Measurements from ENCODE around the gene TIMP2.
"Not testable (repeated sequence)": the region's sequence is repeated elsewhere in the genome, so short reads cannot be mapped to it uniquely, and the experiment has no call there.

The TIMP2 gene

GRCh38 chr17:78903101-78903779, 21.9 kb downstream of the TIMP2 start, which contains the start of gene CEP295NL:
Gene CEP295NL (minus strand): TSS chr17:78903201. CDS start chr17:78901828, 1,373 bp downstream.
- Histone ChIP-seq H3K36me3 (ENCODE audit: insufficient read depth, low read length) (peaks cover 3% of the 10 kb centered on the region; the same call in 1 of the 2 replicates), H2AFZ (ENCODE audit: low read length, unreplicated experiment) (no peak within 1 kb of the TSS), H3K4me1 (ENCODE audit: control insufficient read depth, insufficient read depth, low read length, unreplicated experiment) (peaks cover 4% of the 10 kb centered on the region), H3K79me2 (ENCODE audit: control insufficient read depth, insufficient read depth, low read length, unreplicated experiment) (peaks cover 71% of the 10 kb centered on the region), H3K4me3 (ENCODE audit: low read depth, low read length) (no peak within 1 kb of the TSS), H3K27ac (ENCODE audit: low read depth, low read length) (peak within 1 kb of the TSS; percentile 39; the same call in 1 of the 2 replicates), H3K27me3 (ENCODE audit: insufficient read depth, low read length) (no peaks in the 10 kb centered on the region)

DNA sequence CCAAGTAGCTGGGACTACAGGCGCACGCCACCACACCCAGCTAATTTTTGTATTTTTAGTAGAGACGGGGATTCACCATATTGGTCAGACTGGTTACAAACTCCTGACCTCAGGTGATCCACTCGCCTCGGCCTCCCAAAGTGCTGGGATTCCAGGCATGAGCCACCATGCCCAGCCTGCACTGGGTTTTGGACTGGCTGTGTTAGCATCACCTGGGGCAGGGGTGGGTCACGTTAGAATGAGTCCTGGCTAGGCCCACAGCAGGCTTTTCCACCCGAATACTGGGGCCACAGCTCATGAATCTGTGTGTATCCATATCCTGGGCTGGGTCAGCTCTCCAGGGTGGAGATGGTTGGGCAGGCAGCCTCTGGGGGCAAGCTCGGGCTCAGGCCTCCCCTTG, 23.0 kb downstream of the TIMP2 start:
- H3K27me3 ChIP-seq (ENCODE audit: insufficient read depth, low read length); H3K4me3 ChIP-seq (ENCODE audit: low read depth, low read length); H3K36me3 ChIP-seq (ENCODE audit: insufficient read depth, low read length); H2AFZ ChIP-seq (ENCODE audit: low read length, unreplicated experiment); H3K27ac ChIP-seq (ENCODE audit: low read depth, low read length); H3K4me1 ChIP-seq (ENCODE audit: control insufficient read depth, insufficient read depth, low read length, unreplicated experiment): not testable (repeated sequence)
- H3K79me2 ChIP-seq (ENCODE audit: control insufficient read depth, insufficient read depth, low read length, unreplicated experiment), result peaks cover 71% of the 10 kb centered on the region

DNA sequence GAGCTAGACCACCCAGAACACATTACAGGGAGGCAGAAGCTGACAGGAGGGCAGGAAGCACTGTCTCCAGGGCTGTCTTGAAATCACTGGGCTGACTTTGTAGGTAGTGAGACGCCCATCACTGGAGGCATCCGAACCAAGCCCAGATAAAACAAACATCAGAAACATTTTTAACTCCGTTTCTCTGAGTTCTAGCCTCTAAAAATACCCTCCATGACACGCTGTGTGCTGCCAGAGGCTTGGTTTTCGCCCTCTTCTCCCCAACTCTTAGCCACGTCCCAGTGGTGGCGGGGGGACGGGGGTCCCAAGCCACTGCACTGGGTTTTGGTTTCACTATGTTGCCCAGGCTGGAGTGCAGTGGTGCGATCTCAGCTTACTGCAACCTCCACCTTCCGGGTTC, 23.4 kb downstream of the TIMP2 start:
- Histone ChIP-seq H3K27me3 (ENCODE audit: insufficient read depth, low read length) (no peaks in the 10 kb centered on the region), H2AFZ (ENCODE audit: low read length, unreplicated experiment) (no peak overlapping the region), H3K79me2 (ENCODE audit: control insufficient read depth, insufficient read depth, low read length, unreplicated experiment) (peaks cover 71% of the 10 kb centered on the region), H3K27ac (ENCODE audit: low read depth, low read length) (no peak overlapping the region), H3K36me3 (ENCODE audit: insufficient read depth, low read length) (peaks cover 3% of the 10 kb centered on the region; the same call in 1 of the 2 replicates), H3K4me1 (ENCODE audit: control insufficient read depth, insufficient read depth, low read length, unreplicated experiment) (peaks cover 4% of the 10 kb centered on the region), H3K4me3 (ENCODE audit: low read depth, low read length) (no peak overlapping the region)

GRCh38 chr17:78900816-78901215, 24.4 kb downstream of the TIMP2 start:
- Histone ChIP-seq H3K79me2 (ENCODE audit: control insufficient read depth, insufficient read depth, low read length, unreplicated experiment) (peaks cover 74% of the 10 kb centered on the region), H3K4me1 (ENCODE audit: control insufficient read depth, insufficient read depth, low read length, unreplicated experiment) (peaks cover 4% of the 10 kb centered on the region), H3K27me3 (ENCODE audit: insufficient read depth, low read length) (no peaks in the 10 kb centered on the region), H3K4me3 (ENCODE audit: low read depth, low read length) (no peak overlapping the region), H2AFZ (ENCODE audit: low read length, unreplicated experiment) (no peak overlapping the region), H3K36me3 (ENCODE audit: insufficient read depth, low read length) (peaks cover 3% of the 10 kb centered on the region; the same call in 1 of the 2 replicates), H3K27ac (ENCODE audit: low read depth, low read length) (no peak overlapping the region)

DNA sequence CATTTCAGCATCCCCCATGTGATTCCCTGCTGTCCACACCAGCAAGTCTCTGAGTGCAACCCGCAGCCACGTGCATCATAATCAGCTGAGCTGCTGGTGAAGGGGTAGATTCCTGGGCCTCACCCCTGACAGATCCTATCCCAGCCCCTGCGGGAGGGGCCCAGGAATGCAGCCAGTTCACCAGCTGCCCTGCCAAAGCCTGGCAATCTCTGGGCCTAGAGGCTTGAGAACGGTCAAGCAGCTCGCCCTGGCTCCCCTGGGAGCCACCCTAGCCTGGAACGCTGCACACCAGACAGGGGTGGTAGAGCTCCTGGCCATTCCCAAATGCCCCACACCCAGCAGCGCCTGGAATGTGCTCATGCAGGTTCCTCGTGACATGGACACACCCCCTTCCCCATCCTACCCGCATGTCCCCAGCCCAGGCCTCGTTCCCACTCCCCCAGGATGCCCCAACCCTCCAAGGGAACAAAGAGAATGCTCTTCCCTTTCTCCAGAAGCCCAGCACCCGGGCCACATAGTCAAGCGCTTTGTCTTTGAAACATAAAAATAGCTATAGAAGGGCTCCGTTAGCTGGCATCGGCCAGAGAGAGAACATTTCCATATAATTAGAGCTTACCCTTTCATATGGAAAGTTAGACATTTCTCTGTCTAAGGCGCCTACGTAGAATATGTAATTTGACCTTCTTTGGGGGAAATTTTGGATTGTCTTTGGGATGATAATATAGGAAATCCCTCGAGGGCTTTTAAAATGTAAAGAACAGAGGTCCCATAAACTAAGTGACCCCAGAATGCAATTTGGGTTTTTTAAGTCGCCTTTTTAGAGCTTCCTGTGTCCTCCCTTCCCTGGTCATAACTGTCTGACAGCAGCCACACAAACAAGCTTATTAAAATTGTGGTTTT, 25.6 kb downstream of the TIMP2 start:
- H3K79me2 ChIP-seq (ENCODE audit: control insufficient read depth, insufficient read depth, low read length, unreplicated experiment), result peaks cover 73% of the 10 kb centered on the region
- H3K27ac ChIP-seq (ENCODE audit: low read depth, low read length), result no peak overlapping the region
- H3K4me3 ChIP-seq (ENCODE audit: low read depth, low read length), result no peak overlapping the region
- H3K27me3 ChIP-seq (ENCODE audit: insufficient read depth, low read length), result no peaks in the 10 kb centered on the region
- no peak overlapping the region for H2AFZ ChIP-seq (ENCODE audit: low read length, unreplicated experiment)
- H3K36me3 ChIP-seq (ENCODE audit: insufficient read depth, low read length), result peaks cover 3% of the 10 kb centered on the region; the same call in 1 of the 2 replicates
- H3K4me1 ChIP-seq (ENCODE audit: control insufficient read depth, insufficient read depth, low read length, unreplicated experiment), result peaks cover 4% of the 10 kb centered on the region

- H3K4me3 ChIP-seq (ENCODE audit: low read depth, low read length), result no peak overlapping the region
- H3K36me3 ChIP-seq (ENCODE audit: insufficient read depth, low read length), result peaks cover 3% of the 10 kb centered on the region; the same call in 1 of the 2 replicates
- H3K27ac ChIP-seq (ENCODE audit: low read depth, low read length), result no peak overlapping the region
- peaks cover 4% of the 10 kb centered on the region for H3K4me1 ChIP-seq (ENCODE audit: control insufficient read depth, insufficient read depth, low read length, unreplicated experiment)
- no peaks in the 10 kb centered on the region for H3K27me3 ChIP-seq (ENCODE audit: insufficient read depth, low read length)
- no peak overlapping the region for H2AFZ ChIP-seq (ENCODE audit: low read length, unreplicated experiment)
- H3K79me2 ChIP-seq (ENCODE audit: control insufficient read depth, insufficient read depth, low read length, unreplicated experiment), result peaks cover 73% of the 10 kb centered on the region
These were observed 26.2 kb downstream of the TIMP2 start for GRCh38 chr17:78898947-78899346.

DNA sequence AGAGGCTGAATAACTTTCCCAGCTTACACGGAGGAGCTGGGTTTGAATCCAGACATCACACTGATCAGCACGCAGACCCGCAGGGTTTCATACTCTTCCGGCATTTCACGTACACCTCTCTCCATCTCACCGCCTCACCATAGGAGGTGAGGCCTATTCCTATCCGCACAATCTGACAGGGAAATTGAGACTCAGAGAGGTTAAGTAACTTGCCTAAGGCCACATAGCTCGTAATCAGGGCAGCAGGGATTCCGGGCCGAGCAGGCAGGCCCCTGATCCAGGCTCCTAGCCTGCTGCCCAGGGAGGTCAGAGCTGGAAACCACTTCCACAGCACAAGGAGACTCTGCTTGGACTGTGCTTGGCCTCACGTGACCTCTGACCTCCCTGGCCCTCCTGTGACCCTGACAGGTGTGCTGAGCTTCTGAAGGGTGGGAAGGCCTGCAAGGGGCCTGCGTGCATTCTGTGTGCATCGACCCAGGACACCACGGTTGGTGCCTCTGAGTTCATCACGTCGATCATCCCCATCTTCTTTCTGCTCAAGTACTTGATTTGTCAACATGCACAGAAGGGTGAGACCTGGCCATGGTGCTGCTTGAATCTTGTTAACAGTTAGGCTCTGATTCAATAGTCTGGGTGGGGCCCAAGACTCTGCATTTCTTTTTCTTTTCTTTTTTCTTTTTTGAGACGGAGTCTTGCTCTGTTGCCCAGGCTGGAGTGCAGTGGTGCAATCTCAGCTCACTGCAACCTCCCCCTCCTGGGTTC, 26.9 kb downstream of the TIMP2 start:
- peaks cover under 1% of the 10 kb centered on the region for H3K4me1 ChIP-seq (ENCODE audit: control insufficient read depth, insufficient read depth, low read length, unreplicated experiment)

DNA sequence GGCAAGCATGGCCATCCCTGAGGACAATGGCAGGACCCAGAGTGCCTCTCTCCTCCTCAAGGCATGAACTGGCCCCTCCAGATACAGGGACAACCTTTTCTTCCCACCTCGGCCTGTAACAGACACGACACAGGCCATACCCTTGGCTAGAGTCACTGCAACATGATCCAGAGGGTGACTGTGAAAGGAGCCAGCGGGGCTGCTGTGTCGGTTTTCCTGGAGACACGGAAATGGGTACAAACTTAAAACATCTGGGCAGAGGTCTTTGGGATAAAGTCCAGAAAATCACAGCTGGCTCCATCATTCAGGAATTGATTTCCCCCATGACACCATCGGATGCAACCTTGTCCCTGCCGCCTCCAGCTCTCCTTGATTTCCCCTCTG, 27.5 kb downstream of the TIMP2 start:
- Histone ChIP-seq H3K27me3 (ENCODE audit: insufficient read depth, low read length) (no peaks in the 10 kb centered on the region), H3K4me3 (ENCODE audit: low read depth, low read length) (no peak overlapping the region), H2AFZ (ENCODE audit: low read length, unreplicated experiment) (no peak overlapping the region), H3K27ac (ENCODE audit: low read depth, low read length) (no peak overlapping the region), H3K4me1 (ENCODE audit: control insufficient read depth, insufficient read depth, low read length, unreplicated experiment) (no peaks in the 10 kb centered on the region), H3K36me3 (ENCODE audit: insufficient read depth, low read length) (peaks cover 3% of the 10 kb centered on the region; the same call in 1 of the 2 replicates), H3K79me2 (ENCODE audit: control insufficient read depth, insufficient read depth, low read length, unreplicated experiment) (peaks cover 76% of the 10 kb centered on the region)

More for the DNA sequence above, 26.9 kb downstream of the TIMP2 start:
- Histone ChIP-seq H3K27ac (ENCODE audit: low read depth, low read length) (no peak overlapping the region), H3K4me3 (ENCODE audit: low read depth, low read length) (no peak overlapping the region), H2AFZ (ENCODE audit: low read length, unreplicated experiment) (no peak overlapping the region), H3K36me3 (ENCODE audit: insufficient read depth, low read length) (peaks cover 3% of the 10 kb centered on the region; the same call in 1 of the 2 replicates), H3K27me3 (ENCODE audit: insufficient read depth, low read length) (no peaks in the 10 kb centered on the region), H3K79me2 (ENCODE audit: control insufficient read depth, insufficient read depth, low read length, unreplicated experiment) (peaks cover 76% of the 10 kb centered on the region)

GRCh38 chr17:78896834-78897663, 28.1 kb downstream of the TIMP2 start:
- H3K4me3 ChIP-seq (ENCODE audit: low read depth, low read length), result no peak overlapping the region
- peaks cover 3% of the 10 kb centered on the region; the same call in 1 of the 2 replicates for H3K36me3 ChIP-seq (ENCODE audit: insufficient read depth, low read length)
- H3K79me2 ChIP-seq (ENCODE audit: control insufficient read depth, insufficient read depth, low read length, unreplicated experiment), result peaks cover 76% of the 10 kb centered on the region
- no peak overlapping the region for H2AFZ ChIP-seq (ENCODE audit: low read length, unreplicated experiment)
- no peaks in the 10 kb centered on the region for H3K4me1 ChIP-seq (ENCODE audit: control insufficient read depth, insufficient read depth, low read length, unreplicated experiment)
- no peak overlapping the region for H3K27ac ChIP-seq (ENCODE audit: low read depth, low read length)
- no peaks in the 10 kb centered on the region for H3K27me3 ChIP-seq (ENCODE audit: insufficient read depth, low read length)

Measured in ACC112 (cell line).